ENCODE results near the gene UBE2S.
"Not testable (repeated sequence)": the region's sequence is repeated elsewhere in the genome, so short reads cannot be mapped to it uniquely, and the experiment has no call there.

Gene UBE2S

DNA sequence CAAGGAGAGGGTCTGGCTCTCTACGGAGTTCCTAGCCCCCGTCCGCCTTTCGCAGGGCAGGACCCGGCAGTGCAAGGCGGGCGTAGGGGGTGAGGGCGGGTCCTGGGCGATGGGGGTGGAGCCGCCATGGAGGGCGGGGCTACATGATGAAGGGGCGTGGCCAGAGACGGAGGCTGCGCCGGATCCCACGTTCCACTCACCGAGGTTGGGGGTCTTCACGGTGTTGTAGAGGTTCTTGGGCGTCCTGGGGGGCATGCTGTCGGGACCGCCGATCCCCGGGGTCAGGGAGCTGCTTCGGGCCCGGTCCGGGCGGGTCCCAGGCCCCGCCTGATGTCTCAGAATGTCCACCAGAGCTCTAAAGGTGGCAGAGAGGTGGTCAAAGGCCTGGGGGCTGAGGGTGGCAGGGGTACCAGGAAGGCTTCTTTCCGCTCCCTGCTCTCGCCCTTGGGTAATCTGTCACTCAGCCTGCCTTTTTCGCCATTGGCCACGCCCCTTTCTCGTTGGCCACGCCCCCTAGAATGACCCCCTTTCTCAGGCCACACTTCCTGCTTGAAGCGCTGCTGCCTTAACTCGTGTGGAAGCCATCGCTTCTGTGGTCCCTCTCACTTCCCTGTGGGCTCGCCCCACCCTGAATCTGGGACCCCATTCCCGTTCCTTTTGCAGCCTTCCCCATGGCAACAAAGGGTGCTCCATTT lies 33.0 kb upstream of the UBE2S start:
- DNase-seq (ENCODE audit: low spot score), result no peak

DNA sequence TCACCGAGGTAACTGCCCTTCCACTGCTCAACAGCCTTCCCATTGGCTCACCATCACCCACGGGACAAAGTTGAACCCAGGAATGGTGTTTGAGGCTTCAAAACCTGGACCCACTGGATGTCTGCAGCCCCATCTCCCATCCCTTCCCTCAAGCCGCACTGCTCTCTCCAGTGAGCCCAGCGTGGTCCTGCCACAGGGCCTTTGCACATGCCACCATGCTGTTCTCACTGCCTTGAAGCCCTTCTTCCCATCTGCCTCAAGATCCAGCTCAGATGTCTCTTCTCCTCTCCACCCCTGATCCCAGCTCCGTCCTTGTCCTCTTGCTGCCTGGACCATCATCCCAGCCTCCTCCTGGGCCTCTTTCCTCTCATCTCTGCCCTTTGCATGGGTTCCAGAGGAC lies 31.5 kb upstream of the UBE2S start:
- no peak for DNase-seq (ENCODE audit: low spot score)

DNA sequence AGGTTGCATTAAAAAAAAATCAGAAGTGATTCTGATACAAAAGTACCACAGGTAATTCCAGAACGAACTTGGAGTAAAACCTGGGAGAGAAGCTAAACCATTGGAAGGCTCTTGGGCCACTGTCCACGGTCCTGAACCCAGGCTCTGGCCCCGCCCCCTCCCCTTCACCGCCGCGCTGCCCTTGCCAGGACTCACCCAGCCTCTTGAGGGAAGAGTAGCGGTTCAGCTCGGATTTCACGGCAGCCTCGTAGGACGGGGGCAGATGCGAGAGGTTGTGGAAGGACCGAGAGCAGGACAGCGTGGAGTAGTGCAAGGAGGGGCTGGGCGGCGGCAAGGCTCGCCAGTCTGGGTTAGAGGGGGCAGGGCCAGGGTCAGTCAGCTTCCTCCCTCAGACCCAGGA lies 29.8 kb upstream of the UBE2S start:
- DNase-seq (ENCODE audit: low spot score), result peak; percentile 85

DNA sequence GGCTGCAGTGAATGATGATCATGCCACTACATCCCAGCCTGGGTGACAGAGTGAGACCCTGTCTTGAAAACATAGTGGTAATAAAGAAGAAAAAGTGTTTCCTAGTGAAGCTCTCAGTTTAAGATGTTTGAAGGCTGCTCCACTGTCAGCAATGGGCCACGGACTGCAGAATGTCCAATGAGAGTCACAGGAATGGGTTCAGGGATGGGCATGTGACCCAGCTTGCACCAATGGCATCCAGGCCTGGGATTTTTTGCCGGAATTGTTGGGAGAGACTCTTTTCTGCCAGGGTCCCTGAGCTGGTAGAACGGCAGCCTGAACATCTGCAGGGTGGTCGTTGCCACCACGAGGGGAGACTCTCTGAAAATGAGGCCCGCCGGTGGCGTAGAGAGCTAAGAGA lies 29.3 kb upstream of the UBE2S start:
- DNase-seq (ENCODE audit: low spot score), result no peak

DNA sequence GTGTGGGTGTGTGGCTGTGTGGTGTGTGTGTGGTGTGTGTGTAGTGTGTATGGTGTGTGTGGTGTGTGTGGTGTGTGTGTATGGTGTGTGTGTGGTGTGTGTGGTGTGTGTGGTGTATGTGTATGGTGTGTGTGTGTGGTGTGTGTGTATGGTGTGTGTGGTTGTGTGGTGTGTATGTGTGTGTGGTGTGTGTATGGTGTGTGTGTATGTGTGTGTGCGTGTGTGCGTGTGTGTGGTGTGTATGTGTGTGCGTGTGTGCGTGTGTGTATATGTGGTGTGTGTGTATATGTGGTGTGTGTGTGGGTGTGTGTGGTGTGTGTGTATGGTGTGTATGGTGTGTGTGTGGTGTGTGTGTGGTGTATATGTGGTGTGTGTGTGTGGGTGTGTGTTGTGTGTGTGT lies 27.4 kb upstream of the UBE2S start:
- no peak for DNase-seq (ENCODE audit: low spot score)

DNA sequence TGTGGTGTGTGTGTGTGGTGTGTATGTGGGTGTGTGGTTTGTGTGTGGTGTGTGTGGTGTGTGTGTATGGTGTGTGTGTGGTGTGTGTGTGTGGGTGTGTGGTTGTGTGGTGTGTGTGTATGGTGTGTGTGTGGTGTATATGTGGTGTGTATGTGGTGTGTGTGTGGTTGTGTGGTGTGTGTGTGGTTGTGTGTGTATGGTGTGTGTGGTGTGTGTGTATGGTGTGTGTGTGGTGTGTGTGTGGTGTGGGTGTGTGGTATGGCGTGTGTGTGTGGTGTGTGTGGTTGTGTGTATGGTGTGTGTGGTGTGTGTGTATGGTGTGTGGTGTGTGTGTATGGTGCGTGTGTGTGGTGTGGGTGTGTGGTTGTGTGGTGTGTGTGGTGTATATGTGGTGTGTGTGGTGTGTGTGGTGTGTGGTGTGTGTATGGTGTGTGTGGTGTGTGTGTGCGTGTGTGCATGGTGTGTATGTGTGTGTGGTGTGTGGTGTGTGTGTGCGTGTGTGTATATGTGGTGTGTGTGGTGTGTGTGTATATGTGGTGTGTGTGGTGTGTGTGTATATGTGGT lies 26.9 kb upstream of the UBE2S start:
- DNase-seq (ENCODE audit: low spot score), result no peak

DNA sequence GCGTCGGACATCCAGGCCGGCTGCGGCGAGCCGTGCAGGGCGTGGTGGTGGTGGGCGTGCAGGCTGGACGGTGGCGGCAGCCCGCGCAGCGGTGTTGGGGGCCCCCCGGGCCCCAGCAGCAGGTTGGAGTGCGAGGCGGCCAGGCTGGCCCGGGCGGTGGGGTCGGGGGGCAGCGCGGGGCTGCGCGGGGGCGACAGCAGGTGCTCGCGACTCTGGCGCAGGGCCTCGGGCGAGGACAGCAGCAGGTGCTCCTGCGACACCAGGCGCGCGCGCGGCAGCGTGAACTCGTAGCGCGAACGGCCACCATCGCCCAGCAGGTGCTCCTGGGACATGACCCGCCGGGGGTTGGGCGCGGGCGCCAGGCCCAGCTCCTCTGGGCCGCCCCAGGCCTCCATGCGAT lies 25.7 kb upstream of the UBE2S start:
- DNase-seq (ENCODE audit: low spot score), result no peak

DNA sequence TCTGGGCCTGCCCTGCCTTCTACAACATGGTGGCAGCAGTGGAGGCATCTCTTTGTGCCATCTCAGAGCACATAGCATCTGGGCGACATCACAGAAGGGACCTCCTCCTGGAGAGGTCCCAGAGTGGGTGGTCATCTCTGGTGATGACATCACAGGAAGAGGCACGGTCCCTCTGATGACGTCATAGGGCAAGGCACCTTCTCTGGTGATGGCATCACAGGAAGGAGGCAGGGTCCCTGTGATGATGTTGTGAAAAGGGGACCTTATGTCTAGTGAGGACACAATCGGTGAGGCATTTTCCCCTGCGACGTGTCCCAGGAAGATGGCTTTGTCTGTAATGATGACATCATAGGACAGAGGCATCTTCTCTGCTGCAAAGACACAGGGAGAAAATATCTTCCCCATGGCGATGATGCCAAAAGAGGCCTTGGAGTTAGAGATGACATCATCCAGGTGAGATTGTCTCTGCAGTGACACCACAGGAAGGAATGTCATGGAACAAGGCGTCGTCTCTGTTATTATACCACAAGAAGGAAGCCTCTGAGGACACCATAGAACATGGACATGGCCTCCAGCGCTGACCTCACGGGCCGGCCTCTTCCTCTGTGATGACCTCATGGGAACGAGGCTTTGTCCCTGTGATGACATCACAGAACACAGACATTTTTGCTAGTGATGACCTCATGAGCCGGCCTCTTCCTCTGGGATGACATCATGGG lies 24.8 kb upstream of the UBE2S start:
- no peak for DNase-seq (ENCODE audit: low spot score)

DNA sequence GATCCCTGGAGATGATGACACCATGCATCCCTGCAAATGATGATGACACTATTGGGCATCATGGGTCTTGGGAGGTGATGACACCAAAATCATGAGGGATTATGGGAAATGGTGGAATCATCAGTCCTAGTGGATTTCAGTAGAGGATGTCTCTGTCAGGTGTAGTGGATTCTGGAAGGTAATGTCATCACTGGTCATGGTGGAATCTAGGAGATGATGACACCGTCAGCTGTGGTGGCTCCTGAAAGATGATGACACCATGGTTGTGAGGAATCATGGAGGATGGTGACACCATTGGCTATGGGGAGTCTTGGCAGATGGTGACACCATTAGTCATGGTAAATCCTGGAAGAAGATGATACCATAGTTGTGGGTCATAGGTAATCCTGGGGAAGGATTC lies 23.6 kb upstream of the UBE2S start:
- no peak for DNase-seq (ENCODE audit: low spot score)

DNA sequence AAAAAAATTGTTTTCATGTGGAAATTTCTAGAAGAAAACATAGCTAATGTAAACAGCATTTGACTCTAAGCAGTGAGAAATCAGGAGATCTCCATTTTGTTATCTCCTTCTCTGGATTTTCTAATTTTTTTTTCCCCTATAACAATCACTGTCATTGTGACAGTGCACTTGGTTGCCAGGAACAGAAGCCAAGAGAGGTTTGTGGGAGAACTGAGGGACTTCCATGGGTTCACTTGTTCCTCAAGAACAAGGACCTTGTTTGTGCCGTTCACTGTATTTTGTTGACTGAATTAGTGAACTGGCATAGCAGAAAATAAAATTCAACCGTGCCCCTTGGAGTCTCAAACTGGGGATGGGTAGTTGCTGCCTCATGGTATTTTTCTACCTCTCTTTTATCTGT lies 18.5 kb upstream of the UBE2S start:
- no peak for DNase-seq (ENCODE audit: low spot score)

DNA sequence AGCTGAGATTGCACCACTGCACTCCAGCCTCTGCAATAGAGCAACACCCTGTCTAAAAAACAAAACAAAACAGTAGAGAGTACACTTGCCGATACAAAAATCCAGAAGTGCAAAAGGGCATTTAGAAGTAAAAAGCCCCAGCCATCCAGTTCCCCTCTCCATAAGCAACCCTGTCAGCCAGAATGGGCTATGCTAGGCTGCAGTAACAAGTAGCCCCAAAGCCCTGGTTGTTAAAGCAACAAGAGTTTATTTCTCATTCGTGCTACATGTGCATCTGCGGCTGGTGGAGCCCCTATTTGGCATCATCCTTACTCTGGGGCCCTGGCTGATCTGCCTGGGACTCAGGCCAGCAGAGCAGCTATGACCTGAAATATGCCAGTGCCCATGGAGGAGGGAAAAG lies 16.9 kb upstream of the UBE2S start:
- no peak for DNase-seq (ENCODE audit: low spot score)

DNA sequence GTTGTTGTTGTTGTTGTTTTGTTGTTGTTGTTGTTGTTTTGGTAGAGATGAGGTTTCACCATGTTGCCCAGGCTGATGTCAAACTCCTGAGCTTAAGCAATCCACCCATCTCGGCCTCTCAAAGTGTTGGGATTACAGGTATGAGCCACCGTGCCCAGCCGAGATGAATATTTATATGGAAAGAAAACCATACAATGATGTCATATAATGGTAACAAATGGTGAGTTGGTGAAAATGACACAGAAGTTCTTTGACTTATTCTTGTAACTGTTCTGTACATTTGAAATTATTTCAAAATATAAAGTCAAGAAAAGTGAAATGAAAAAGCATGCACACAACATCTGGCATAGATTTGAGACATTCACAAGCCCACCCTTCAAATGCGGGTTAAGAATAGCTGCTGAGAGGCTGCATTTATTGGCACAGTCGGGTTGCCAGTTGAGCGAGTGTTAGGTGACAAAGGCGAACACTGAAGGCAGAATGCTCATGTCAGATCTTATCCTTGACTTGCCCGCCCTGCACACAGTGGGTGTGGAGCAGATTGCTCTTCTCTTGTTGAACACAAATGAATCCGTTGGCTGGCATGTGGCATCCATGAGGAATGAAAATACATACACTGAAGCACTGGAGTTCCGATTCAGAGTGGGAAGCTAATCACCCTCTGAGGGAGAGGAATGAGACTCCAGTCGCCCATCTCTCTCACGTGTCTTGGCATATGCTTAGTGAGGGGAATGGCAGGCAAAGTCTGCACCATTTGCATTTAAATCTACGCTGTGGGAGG lies 15.8 kb upstream of the UBE2S start:
- no peak for DNase-seq (ENCODE audit: low spot score)

DNA sequence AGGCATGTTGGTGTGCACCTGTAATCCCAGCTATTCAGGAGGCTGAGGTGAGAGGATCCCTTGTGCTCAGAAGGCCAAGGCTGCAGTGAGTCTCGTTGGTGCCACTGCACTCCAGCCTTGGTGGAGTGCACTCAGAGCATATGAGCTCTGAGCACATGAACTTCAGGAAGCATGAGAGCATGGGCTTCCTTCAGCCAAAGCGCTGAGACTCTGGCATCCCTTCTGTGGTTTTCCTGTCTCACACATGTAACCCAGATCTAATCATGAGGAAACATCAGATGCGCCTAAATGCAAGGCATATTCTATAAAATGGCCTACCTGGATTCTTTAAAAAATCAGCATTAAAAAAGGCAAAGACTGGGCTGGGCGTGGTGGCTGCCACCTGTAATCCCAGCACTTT lies 13.7 kb upstream of the UBE2S start:
- not testable (repeated sequence) for DNase-seq (ENCODE audit: low spot score)

DNA sequence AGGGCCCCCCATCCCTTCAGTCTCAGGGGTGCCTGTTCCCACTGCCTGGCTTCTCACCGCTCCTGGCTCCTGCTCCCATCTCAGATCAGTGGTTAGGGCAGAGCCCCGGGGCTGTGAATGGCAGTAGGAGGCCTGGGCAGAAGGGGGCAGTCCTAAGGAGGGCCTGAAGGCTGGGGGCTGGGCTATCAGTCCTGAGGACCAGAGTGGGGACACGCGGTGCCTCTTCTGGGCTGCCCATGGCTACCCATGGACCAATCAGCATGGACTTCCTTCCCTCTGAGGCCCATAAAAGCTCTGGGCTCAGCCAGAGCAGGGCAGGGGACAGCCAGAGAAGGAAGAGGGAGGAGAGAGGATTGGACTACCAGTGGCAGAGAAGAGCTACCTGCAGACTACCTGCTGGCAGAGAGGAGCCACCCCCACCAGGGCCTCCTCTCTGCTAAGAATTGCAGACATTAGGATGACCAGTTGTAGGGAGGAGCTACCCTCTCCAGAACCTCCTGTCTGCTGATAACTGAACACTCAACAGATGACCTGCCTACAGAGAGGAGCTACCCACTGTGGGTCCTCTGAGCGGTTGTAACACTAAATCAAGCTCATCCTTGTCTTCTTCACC lies 12.1 kb upstream of the UBE2S start:
- DNase-seq (ENCODE audit: low spot score), result no peak

DNA sequence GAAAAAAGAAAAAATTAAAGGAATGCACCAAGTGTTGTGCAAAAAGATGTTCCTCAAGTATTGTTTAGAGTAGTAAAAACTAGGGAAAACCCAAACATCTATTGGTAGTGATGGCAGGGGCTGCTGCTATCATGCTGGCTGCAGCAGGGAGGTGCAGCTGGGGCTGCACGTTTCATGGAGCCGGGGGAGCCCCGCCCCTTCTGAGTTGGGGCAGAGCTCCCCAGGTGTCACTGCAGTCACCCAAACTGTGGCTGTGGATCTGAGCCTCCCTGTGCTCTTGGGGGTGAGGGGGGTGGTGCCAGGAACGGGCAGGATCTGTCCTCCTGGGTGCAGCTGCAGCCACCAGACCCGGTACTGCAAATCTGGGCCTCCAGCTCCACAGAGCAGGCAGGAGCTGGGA lies 11.5 kb upstream of the UBE2S start:
- DNase-seq (ENCODE audit: low spot score), result no peak

DNA sequence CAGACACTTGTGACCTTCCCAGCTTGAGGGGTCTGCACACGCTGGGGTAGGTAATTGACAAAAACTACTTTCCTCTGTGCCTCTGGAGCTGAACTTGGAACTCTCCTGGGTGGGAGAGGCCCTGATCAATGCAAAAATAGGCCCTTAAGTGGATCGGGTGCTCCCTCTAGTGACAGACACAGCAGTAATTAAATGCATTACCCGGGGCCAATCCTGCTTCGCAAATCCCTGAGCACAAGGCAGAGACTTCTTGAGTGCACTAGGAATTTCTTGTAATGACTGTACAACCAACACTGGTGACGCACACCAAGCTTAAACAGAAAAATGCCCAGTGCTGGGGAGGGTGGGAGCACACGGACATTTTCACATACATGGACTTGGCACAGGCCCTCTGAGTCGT lies 10.6 kb upstream of the UBE2S start:
- peak; percentile 91 for DNase-seq (ENCODE audit: low spot score)

DNA sequence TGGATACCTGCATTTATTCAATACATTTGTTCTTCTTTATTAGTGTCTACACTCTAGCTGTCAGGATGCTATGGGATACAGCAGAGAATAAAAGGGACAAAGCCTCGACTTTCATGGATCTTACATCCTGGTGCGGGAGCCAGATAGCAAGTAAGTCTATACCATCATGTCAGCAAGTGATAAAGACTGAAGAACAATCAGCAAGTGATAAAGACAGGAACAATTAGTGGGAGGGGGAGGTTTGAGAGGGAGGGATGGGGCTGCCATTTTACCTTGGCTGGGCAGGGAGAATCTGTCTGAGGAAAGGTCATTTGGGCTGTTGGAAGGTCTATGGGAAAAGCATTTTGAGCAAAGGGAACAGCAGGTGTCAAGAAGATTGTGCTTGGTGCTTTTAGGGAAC lies 2.6 kb upstream of the UBE2S start:
- no peak for DNase-seq (ENCODE audit: low spot score)

DNA sequence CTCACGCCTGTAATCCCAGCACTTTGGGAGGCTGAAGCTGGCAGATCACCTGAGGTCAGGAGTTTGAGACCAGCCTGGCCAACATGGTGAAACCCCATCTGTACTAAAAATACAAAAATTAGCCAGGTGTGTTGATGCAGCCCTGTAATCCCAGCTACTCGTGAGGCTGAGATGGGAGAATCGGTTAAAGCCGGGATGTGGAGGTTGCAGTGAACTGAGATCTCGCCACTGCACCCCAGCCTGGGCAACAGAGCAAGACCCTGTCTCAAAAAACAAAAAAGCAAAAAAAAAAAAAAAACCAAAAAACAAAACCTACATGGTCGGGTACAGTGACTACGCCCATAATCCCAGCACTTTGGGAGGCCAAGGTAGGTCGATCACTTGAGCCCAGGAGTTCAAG lies 1.6 kb upstream of the UBE2S start:
- DNase-seq (ENCODE audit: low spot score), result not testable (repeated sequence)

DNA sequence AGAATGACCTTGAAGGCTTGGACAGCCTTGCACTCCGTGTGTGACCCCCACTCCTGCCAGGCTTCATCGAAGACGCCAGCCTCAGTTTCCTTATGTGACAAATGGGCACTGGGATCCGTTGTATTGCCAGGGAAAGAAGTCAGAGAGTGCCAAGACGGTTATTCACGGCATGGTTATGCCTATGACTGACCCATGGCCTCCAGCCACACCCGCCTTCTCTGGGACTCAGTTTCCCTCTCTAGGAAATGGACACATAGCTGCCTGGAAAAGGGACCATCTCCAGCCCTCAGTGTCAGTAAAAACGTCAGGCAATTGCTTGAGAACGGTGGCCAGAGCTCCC lies 915 bp upstream of the UBE2S start:
- no peak for DNase-seq (ENCODE audit: low spot score)

DNA sequence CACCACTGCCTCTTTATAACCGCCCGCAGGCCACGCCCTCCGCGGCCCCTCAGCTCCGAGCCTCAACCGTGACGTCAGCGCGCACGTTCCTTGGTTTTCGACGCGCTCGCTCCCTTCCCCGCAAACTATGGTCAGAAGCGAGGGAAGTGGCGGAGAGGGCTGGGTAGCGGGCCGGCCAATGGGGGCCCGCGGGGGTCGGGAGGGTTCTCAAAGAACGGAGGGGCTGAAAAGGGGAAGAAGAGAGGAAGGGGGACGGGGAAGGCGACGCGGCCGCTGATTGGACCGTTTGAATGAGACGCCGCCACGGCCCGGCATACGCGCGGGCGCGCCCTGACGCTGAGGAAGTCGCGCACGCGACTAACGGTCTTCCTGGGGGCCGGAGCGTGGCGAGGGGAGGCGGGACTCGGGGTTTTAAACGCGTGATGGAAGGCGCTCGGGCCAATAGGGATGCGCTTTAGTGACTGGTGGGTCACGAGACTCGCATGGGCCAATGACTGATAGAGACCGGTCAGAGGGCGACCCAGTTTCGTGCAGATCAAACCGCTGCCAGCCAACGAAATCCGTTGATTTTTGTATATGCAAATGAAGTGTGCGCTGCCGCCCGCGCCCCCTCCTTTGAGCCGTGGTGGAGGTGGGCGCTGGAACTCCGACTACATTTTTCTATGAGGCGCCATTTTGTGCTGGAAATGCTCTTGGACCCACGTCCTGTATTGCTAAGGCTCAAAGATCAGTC lies 378 bp upstream of the UBE2S start:
- DNase-seq (ENCODE audit: low spot score), result peak; percentile 99

DNA sequence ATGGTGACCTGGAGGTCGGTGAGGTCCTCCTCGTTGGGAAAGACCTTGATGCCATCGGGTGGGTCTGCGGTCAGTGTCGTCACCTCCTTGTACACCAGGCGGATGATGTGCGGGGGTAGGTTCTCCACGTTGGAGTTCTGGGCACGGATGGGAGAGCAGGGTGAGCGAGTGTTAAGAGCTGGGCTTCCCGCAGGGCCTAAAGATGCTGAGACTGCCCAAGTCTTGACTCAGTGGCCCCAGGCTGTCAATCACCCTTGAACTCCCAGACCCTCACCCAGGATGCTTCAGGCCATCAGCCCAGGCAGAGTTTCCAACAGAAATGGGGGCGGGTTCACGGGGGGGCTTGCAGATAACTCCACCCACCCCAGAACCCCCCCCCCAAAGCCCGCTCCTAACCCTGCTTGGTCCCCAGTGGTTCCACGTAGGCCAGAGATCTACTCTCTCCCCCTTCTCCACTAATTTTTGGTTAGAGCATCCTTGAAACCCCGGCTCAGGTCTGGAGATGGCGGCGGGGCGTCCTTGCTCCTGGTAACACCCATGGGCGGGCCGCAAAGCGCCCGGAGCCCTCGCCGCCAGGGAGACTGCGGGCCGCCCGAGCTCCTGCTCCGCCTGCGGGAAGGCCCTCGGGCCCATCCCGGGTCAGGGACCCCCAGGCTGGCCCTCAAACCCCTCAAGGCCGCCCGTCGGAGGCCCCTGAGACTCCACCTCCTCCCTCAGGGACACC lies 600 bp downstream of the UBE2S start:
- DNase-seq (ENCODE audit: low spot score), result no peak

Data from RKO (cell line).